Left lung (tissue), 10 donors: ENCODE data around the gene PTPRO. TPM values are rescaled to one million over a fixed set of nuclear protein-coding genes. Genes with fewer than 3 reads are reported as not detected.

Experiments
- ATAC-seq: fragments of 200-7000 bp; cut with Tn5 transposase; one replicate; pipeline ENCODE4 v1.9.1; 2020; ENCODE audit warnings: moderate library complexity
- DNase-seq, 4 donors: peaks; one replicate each; pipeline ENCODE4 v3.0.0-alpha.2; 2013 to 2020
- H3K27ac ChIP-seq, 2 donors: fragments of 200-600 bp; sonication (generic) in 1 of 2; one replicate each; pipeline versions ENCODE4 v1.5.0 to v1.8.0; 2020 to 2021
- H3K27me3 ChIP-seq, 2 donors: fragments of 200-600 bp; sonication (generic) in 1 of 2; one replicate each; pipeline versions ENCODE4 v1.5.0 to v1.8.0; 2020 to 2021
- H3K36me3 ChIP-seq, 2 donors: fragments of 200-600 bp; sonication (generic) in 1 of 2; one replicate each; pipeline versions ENCODE4 v1.5.0 to v1.8.0; 2020 to 2021
- H3K4me1 ChIP-seq, 2 donors: fragments of 200-600 bp; one replicate each; pipeline ENCODE4 v1.8.0; 2021
- H3K4me3 ChIP-seq, 2 donors: fragments of 200-600 bp; sonication (generic) in 1 of 2; one replicate each; pipeline versions ENCODE4 v1.5.0 to v1.8.0; 2020 to 2021; ENCODE audit warnings: mild to moderate bottlenecking in 1 of 2
- H3K9me3 ChIP-seq, 2 donors: fragments of 200-600 bp; sonication (generic) in 1 of 2; one replicate each; pipeline versions ENCODE4 v1.5.0 to v1.8.0; 2020 to 2021
- CTCF ChIP-seq, 2 donors: fragments of 200-600 bp; sonication (generic) in 1 of 2; IDR thresholded peaks; one replicate each; pipeline versions ENCODE4 v1.5.0 to v1.8.0; 2021; ENCODE audit warnings: antibody characterized with exemption in 2 of 2
- intact Hi-C, 2 donors: fragments of 100-400 bp; cut with DNase I; formaldehyde crosslinking; loops; one replicate each; pipeline versions ENCODE4 v1.11.2 to v1.14.2; 2022
- polyA plus RNA-seq, 6 donors: library from polyadenylated mRNA; unstranded; fragments of 120-200 nt; gene quantifications; one replicate each; pipeline ENCODE4 v1.2.1, GENCODE V29; 2013; ENCODE audit not compliant: insufficient read length in 6 of 6
- total RNA-seq, 2 donors: library from RNA; stranded (reverse); fragmentation: NEBNext Ultra II Directional; extraction: Animal tissue kit (Norgen Biotek cat#: 25700); gene quantifications; one replicate each; pipeline ENCODE4 v1.2.1, GENCODE V29; 2021
- donor health status: DM: no; HTN: yes; CAD: no.
- donor health status: DM: no; HTN: no; CAD: no.

PTPRO gene
- total and polyA plus RNA-seq, 8 donors = 1.1 to 11.9 (median 1.7) TPM

GRCh38 chr12:15545334-15545733, 223.0 kb downstream of the PTPRO start:
- peak overlapping the region in 1 of 2 donors; percentile 84 for H3K27ac ChIP-seq
- no peak for ATAC-seq

GRCh38 chr12:15546102-15546701, 223.9 kb downstream of the PTPRO start:
- peak overlapping the region in 1 of 2 donors; percentile 17 for H3K4me3 ChIP-seq
- H3K36me3 ChIP-seq = no peaks in the 10 kb centered on the region
- H3K27me3 ChIP-seq = no peaks in the 10 kb centered on the region
- no peak for DNase-seq
- no peak for TF ChIP-seq CTCF (IDR thresholded peaks at IDR 0.05)
- H3K4me1 ChIP-seq = peaks cover 0 to 6% of the 10 kb centered on the region in 2 donors
- intact Hi-C loops = no loop called here
- ATAC-seq = peak; percentile 29
- peak overlapping the region; percentile 22 to 84 for H3K27ac ChIP-seq
- H3K9me3 ChIP-seq = no peaks in the 10 kb centered on the region

More at GRCh38 chr12:15545334-15545733, 223.0 kb downstream of the PTPRO start:
- H3K4me3 ChIP-seq = no peak overlapping the region
- intact Hi-C loops = no loop called here
- no peak for DNase-seq
- H3K4me1 ChIP-seq = peaks cover 0 to 6% of the 10 kb centered on the region in 2 donors
- TF ChIP-seq CTCF (IDR thresholded peaks at IDR 0.05) = no peak
- H3K36me3 ChIP-seq = no peaks in the 10 kb centered on the region
- no peaks in the 10 kb centered on the region for H3K9me3 ChIP-seq
- no peaks in the 10 kb centered on the region for H3K27me3 ChIP-seq

- intact Hi-C loops = no loop called here
- H3K27me3 ChIP-seq = no peaks in the 10 kb centered on the region
- ATAC-seq (no peak), DNase-seq (no peak)
- no peaks in the 10 kb centered on the region for H3K36me3 ChIP-seq
- no peak for TF ChIP-seq CTCF (IDR thresholded peaks at IDR 0.05)
- H3K4me1 ChIP-seq = peaks cover 0 to 6% of the 10 kb centered on the region in 2 donors
- no peaks in the 10 kb centered on the region for H3K9me3 ChIP-seq
- peak overlapping the region in 1 of 2 donors; percentile 17 for H3K4me3 ChIP-seq
- peak overlapping the region in 1 of 2 donors; percentile 84 for H3K27ac ChIP-seq
Observed at GRCh38 chr12:15547063-15547462, 224.8 kb downstream of the PTPRO start.

- Histone ChIP-seq H3K4me3 (peak overlapping the region in 1 of 2 donors; percentile 17), H3K27me3 (no peaks in the 10 kb centered on the region), H3K36me3 (no peaks in the 10 kb centered on the region), H3K9me3 (no peaks in the 10 kb centered on the region), H3K27ac (peak overlapping the region in 1 of 2 donors; percentile 84), H3K4me1 (peaks cover 0 to 6% of the 10 kb centered on the region in 2 donors)
- no peak for TF ChIP-seq CTCF (IDR thresholded peaks at IDR 0.05)
- intact Hi-C loops = no loop called here
- no peak for DNase-seq
- ATAC-seq = peak; percentile 34
Observed at GRCh38 chr12:15547691-15548090, 225.4 kb downstream of the PTPRO start.

- DNase-seq = no peak
- Histone ChIP-seq H3K4me1 (no peaks in the 10 kb centered on the region), H3K27me3 (no peaks in the 10 kb centered on the region), H3K9me3 (no peaks in the 10 kb centered on the region), H3K4me3 (no peak overlapping the region), H3K36me3 (no peaks in the 10 kb centered on the region), H3K27ac (no peak overlapping the region)
- no peak for TF ChIP-seq CTCF (IDR thresholded peaks at IDR 0.05)
- no peak for ATAC-seq
- intact Hi-C loops = no loop called here
Observed at GRCh38 chr12:15550793-15551192, 228.5 kb downstream of the PTPRO start.
